HEK293 (cell line): Measurements from ENCODE around the gene PMS1.

Experiments used
- CTCF ChIA-PET: fragments of 350-600 bp; formaldehyde crosslinking; extraction: SDS; loops from one replicate; lab custom pipeline; 2021; ENCODE audit warnings: antibody characterized with exemption; lab: Yijun Ruan, JAX
- POLR2A ChIA-PET: fragments of 300-600 bp; formaldehyde crosslinking; extraction: SDS; loops from one replicate; lab custom pipeline; 2020; ENCODE audit warnings: antibody characterized with exemption, inconsistent platforms; lab: Yijun Ruan, JAX
- H3K27ac ChIP-seq: fragments of 200-500 bp; sonication (Bioruptor generic); 2 replicates; pipeline ENCODE4 v1.5.1; 2014; ENCODE audit warnings: low read depth, low read length, control low read depth, inconsistent platforms; ENCODE audit errors: extremely low read depth
- H3K36me3 ChIP-seq, 2 experiments: fragments of 200-500 bp in 1 of 2; sonication (Bioruptor generic) in 1 of 2; 1 replicate in 1 of 2; 2 replicates in 1 of 2; pipeline ENCODE4 v1.5.1; 2014 to 2017; ENCODE audit warnings: inconsistent platforms in 2 of 2, low read length in 2 of 2; ENCODE audit not compliant: control insufficient read depth in 2 of 2, insufficient read depth in 1 of 2
- H3K4me1 ChIP-seq: fragments of 200-500 bp; sonication (Bioruptor generic); 2 replicates; pipeline ENCODE4 v1.5.1; 2014; ENCODE audit warnings: mild to moderate bottlenecking, low read length, inconsistent platforms; ENCODE audit not compliant: control insufficient read depth, insufficient read depth
- H3K4me3 ChIP-seq: 2 replicates; pipeline ENCODE4 v1.5.1; 2011; ENCODE audit warnings: low read depth, mild to moderate bottlenecking, control low read depth, low read length, moderate library complexity
- H3K9me3 ChIP-seq: fragments of 200-500 bp; sonication (Bioruptor generic); 2 replicates; pipeline ENCODE4 v1.5.1; 2014; ENCODE audit warnings: low read depth, low read length, inconsistent platforms; ENCODE audit not compliant: control insufficient read depth, insufficient read depth
- BCL11B ChIP-seq: fragments of 450-650 bp; formaldehyde crosslinking; IDR thresholded peaks from 2 replicates; pipeline ENCODE4 v1.5.1; 2016; ENCODE audit warnings: low read depth, missing biosample characterization, missing genetic modification characterization
- IKZF3 ChIP-seq: fragments of 450-650 bp; IDR thresholded peaks from 2 replicates; pipeline ENCODE4 v1.5.0; 2018; ENCODE audit warnings: missing biosample characterization, mild to moderate bottlenecking, missing genetic modification characterization, moderate library complexity
- INSM2 ChIP-seq: fragments of 450-650 bp; formaldehyde crosslinking; IDR thresholded peaks from 2 replicates; pipeline ENCODE4 v1.5.1; 2016; ENCODE audit warnings: missing biosample characterization, missing genetic modification characterization
- KLF1 ChIP-seq: fragments of 450-650 bp; formaldehyde crosslinking; IDR thresholded peaks from 2 replicates; pipeline ENCODE4 v1.5.1; 2016; ENCODE audit warnings: missing biosample characterization, missing genetic modification characterization
- KLF16 ChIP-seq: fragments of 450-650 bp; formaldehyde crosslinking; IDR thresholded peaks from 2 replicates; pipeline ENCODE4 v1.5.1; 2017; ENCODE audit warnings: missing biosample characterization, missing genetic modification characterization
- KLF7 ChIP-seq: fragments of 450-650 bp; formaldehyde crosslinking; IDR thresholded peaks from 2 replicates; pipeline ENCODE4 v1.5.1; 2016; ENCODE audit warnings: missing biosample characterization, missing genetic modification characterization, borderline replicate concordance
- OVOL3 ChIP-seq: fragments of 450-650 bp; formaldehyde crosslinking; IDR thresholded peaks from 2 replicates; pipeline ENCODE4 v1.5.1; 2016; ENCODE audit warnings: missing biosample characterization, missing genetic modification characterization
- ZBTB17 ChIP-seq: fragments of 450-650 bp; formaldehyde crosslinking; IDR thresholded peaks from 2 replicates; pipeline ENCODE4 v1.5.1; 2016; ENCODE audit warnings: missing biosample characterization, missing genetic modification characterization
- ZNF138 ChIP-seq: fragments of 450-650 bp; formaldehyde crosslinking; IDR thresholded peaks from 2 replicates; pipeline ENCODE4 v1.5.1; 2016; ENCODE audit warnings: missing biosample characterization, missing genetic modification characterization, borderline replicate concordance
- ZNF146 ChIP-seq: fragments of 450-650 bp; formaldehyde crosslinking; IDR thresholded peaks from 2 replicates; pipeline ENCODE4 v1.5.1; 2016; ENCODE audit warnings: missing biosample characterization, missing genetic modification characterization
- ZNF184 ChIP-seq: fragments of 450-650 bp; IDR thresholded peaks from 2 replicates; pipeline ENCODE4 v1.5.1; 2018; ENCODE audit warnings: missing biosample characterization, mild to moderate bottlenecking, missing genetic modification characterization
- ZNF202 ChIP-seq: fragments of 450-650 bp; formaldehyde crosslinking; IDR thresholded peaks from 2 replicates; pipeline ENCODE4 v1.5.1; 2016; ENCODE audit warnings: missing biosample characterization, missing genetic modification characterization, borderline replicate concordance
- ZNF335 ChIP-seq: fragments of 450-650 bp; formaldehyde crosslinking; conservative IDR thresholded peaks from 2 replicates; pipeline ENCODE4 v1.5.1; 2016; ENCODE audit warnings: missing biosample characterization, missing genetic modification characterization
- ZNF433 ChIP-seq: fragments of 450-650 bp; formaldehyde crosslinking; IDR thresholded peaks from 2 replicates; pipeline ENCODE4 v1.5.1; 2016; ENCODE audit warnings: missing biosample characterization, missing genetic modification characterization, low read depth
- ZNF514 ChIP-seq: fragments of 450-650 bp; formaldehyde crosslinking; IDR thresholded peaks from 2 replicates; pipeline ENCODE4 v1.5.1; 2016; ENCODE audit warnings: missing biosample characterization, missing genetic modification characterization
- ZNF560 ChIP-seq: fragments of 450-650 bp; formaldehyde crosslinking; IDR thresholded peaks from 2 replicates; pipeline ENCODE4 v1.5.1; 2017; ENCODE audit warnings: missing biosample characterization, missing genetic modification characterization, borderline replicate concordance
- ZNF624 ChIP-seq: fragments of 450-650 bp; formaldehyde crosslinking; IDR thresholded peaks from 2 replicates; pipeline ENCODE4 v1.5.1; 2017; ENCODE audit warnings: missing biosample characterization, missing genetic modification characterization
- ZNF701 ChIP-seq: fragments of 450-650 bp; formaldehyde crosslinking; IDR thresholded peaks from 2 replicates; pipeline ENCODE4 v1.5.1; 2016; ENCODE audit warnings: missing biosample characterization, missing genetic modification characterization
- ZNF792 ChIP-seq: fragments of 450-650 bp; formaldehyde crosslinking; IDR thresholded peaks from 2 replicates; pipeline ENCODE4 v1.5.1; 2016; ENCODE audit warnings: missing biosample characterization, missing genetic modification characterization
- ZSCAN18 ChIP-seq: fragments of 450-650 bp; formaldehyde crosslinking; IDR thresholded peaks from 2 replicates; pipeline ENCODE4 v1.5.1; 2016; ENCODE audit warnings: missing biosample characterization, missing genetic modification characterization
- TF ChIP-seq, protein P1 (sequence below): IDR thresholded peaks from 2 replicates; pipeline ENCODE4 v1.6.1; 2011; ENCODE audit warnings: mild to moderate bottlenecking, low read depth, low read length, borderline replicate concordance
- TF ChIP-seq, protein P2 (sequence below): fragments of 450-650 bp; formaldehyde crosslinking; optimal IDR thresholded peaks from 2 replicates; pipeline ENCODE3; 2016; ENCODE audit warnings: missing biosample characterization, mild to moderate bottlenecking, missing genetic modification characterization
- TF ChIP-seq, protein P3 (sequence below): fragments of 450-650 bp; formaldehyde crosslinking; IDR thresholded peaks from 2 replicates; pipeline ENCODE4 v1.5.1; 2016; ENCODE audit warnings: missing biosample characterization, missing genetic modification characterization
- TF ChIP-seq, protein P4 (sequence below): fragments of 450-650 bp; formaldehyde crosslinking; IDR thresholded peaks from 2 replicates; pipeline ENCODE4 v1.5.1; 2017; ENCODE audit warnings: missing biosample characterization, missing genetic modification characterization

The PMS1 gene

GRCh38 chr2:189818249-189819038 is 34.2 kb downstream of the PMS1 start (continued):
- TF ChIP-seq, protein P1, sequence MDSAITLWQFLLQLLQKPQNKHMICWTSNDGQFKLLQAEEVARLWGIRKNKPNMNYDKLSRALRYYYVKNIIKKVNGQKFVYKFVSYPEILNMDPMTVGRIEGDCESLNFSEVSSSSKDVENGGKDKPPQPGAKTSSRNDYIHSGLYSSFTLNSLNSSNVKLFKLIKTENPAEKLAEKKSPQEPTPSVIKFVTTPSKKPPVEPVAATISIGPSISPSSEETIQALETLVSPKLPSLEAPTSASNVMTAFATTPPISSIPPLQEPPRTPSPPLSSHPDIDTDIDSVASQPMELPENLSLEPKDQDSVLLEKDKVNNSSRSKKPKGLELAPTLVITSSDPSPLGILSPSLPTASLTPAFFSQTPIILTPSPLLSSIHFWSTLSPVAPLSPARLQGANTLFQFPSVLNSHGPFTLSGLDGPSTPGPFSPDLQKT = no peak
- TF ChIP-seq INSM2 (no peak), OVOL3 (no peak), ZNF560 (tag by site-specific recombination) (no peak), KLF7 (tag by site-specific recombination) (no peak), ZNF433 (tag by site-specific recombination) (no peak), ZSCAN18 (tag by site-specific recombination) (no peak), ZNF335 (tag by site-specific recombination) (no peak), ZNF514 (tag by site-specific recombination) (no peak)
- TF ChIP-seq, protein P2, sequence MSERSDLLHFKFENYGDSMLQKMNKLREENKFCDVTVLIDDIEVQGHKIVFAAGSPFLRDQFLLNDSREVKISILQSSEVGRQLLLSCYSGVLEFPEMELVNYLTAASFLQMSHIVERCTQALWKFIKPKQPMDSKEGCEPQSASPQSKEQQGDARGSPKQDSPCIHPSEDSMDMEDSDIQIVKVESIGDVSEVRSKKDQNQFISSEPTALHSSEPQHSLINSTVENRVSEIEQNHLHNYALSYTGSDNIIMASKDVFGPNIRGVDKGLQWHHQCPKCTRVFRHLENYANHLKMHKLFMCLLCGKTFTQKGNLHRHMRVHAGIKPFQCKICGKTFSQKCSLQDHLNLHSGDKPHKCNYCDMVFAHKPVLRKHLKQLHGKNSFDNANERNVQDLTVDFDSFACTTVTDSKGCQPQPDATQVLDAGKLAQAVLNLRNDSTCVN (tag by site-specific recombination) = no peak
- TF ChIP-seq, protein P3, sequence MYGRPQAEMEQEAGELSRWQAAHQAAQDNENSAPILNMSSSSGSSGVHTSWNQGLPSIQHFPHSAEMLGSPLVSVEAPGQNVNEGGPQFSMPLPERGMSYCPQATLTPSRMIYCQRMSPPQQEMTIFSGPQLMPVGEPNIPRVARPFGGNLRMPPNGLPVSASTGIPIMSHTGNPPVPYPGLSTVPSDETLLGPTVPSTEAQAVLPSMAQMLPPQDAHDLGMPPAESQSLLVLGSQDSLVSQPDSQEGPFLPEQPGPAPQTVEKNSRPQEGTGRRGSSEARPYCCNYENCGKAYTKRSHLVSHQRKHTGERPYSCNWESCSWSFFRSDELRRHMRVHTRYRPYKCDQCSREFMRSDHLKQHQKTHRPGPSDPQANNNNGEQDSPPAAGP = no peak

DNA sequence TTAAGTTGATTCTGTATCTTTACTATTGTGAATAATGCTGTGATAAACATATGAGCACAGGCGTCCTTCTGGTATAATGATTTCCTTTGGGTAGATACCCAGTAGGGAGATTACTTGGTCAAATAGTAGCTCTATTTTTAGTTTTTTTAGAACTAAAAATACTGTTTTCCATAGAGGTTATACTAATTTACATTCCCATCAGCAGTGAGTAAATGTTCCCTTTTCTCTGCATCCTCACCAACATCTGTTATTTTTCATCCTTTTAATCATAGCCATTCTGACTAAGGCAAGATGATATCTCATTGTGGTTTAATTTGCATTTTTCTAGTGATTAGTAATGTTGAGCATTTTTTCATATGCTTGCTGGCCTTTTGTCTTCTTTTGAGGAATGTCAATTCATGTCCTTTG is 35.1 kb downstream of the PMS1 start:
- Histone ChIP-seq H3K4me1 (peaks cover 9% of the 10 kb centered on the region; the same call in 1 of the 2 replicates), H3K36me3 (peaks cover 8 to 19% of the 10 kb centered on the region in 2 experiments), H3K27ac (no peak overlapping the region), H3K4me3 (no peak overlapping the region), H3K9me3 (no peaks in the 10 kb centered on the region)
- POLR2A ChIA-PET = no interaction called here
- CTCF ChIA-PET = no interaction called here
- TF ChIP-seq ZNF624 (tag by site-specific recombination) (no peak), ZNF184 (peak; percentile 94), IKZF3 (tag by site-specific recombination) (no peak)

GRCh38 chr2:189821953-189822748 is 37.9 kb downstream of the PMS1 start:
- CTCF ChIA-PET = interaction anchor here (0.6 kb wide), 1 partner anchor 126 kb away, joined by 3 read pairs; no protein-coding TSS in a partner anchor
- TF ChIP-seq ZNF701 (no peak), ZNF792 (tag by site-specific recombination) (no peak), BCL11B (tag by site-specific recombination) (no peak), KLF16 (no peak), ZNF138 (tag by site-specific recombination) (no peak), ZNF202 (tag by site-specific recombination) (peak; percentile 93), ZBTB17 (tag by site-specific recombination) (peak; percentile 81), KLF1 (tag by site-specific recombination) (no peak), ZNF146 (no peak)
- TF ChIP-seq, protein P4, sequence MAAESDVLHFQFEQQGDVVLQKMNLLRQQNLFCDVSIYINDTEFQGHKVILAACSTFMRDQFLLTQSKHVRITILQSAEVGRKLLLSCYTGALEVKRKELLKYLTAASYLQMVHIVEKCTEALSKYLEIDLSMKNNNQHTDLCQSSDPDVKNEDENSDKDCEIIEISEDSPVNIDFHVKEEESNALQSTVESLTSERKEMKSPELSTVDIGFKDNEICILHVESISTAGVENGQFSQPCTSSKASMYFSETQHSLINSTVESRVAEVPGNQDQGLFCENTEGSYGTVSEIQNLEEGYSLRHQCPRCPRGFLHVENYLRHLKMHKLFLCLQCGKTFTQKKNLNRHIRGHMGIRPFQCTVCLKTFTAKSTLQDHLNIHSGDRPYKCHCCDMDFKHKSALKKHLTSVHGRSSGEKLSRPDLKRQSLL (tag by site-specific recombination) = peak; percentile 19; the same call in 1 of the 2 replicates
- H3K36me3 ChIP-seq = peaks cover 8 to 19% of the 10 kb centered on the region in 2 experiments
- POLR2A ChIA-PET = interaction anchor here (0.7 kb wide), 1 partner anchor 248 kb away, joined by 3 read pairs; no protein-coding TSS in a partner anchor
- H3K4me1 ChIP-seq = peaks cover 15% of the 10 kb centered on the region; the same call in 1 of the 2 replicates
- H3K4me3 ChIP-seq = no peak overlapping the region
- no peak overlapping the region for H3K27ac ChIP-seq
- no peaks in the 10 kb centered on the region for H3K9me3 ChIP-seq
